Ishikawa (cell line): ENCODE data around the gene LRWD1.
"Not testable (repeated sequence)": the region's sequence is repeated elsewhere in the genome, so short reads cannot be mapped to it uniquely, and the experiment has no call there.

Experiments
- CEBPB ChIP-seq: IDR thresholded peaks from 2 replicates; pipeline ENCODE4 v1.6.1; 2012
- CREB1 ChIP-seq: IDR thresholded peaks from 2 replicates; pipeline ENCODE4 v1.6.1; 2012; ENCODE audit warnings: low read depth
- EGR1 ChIP-seq: IDR thresholded peaks from 2 replicates; pipeline ENCODE4 v1.6.1; 2012
- EP300 ChIP-seq: IDR thresholded peaks from 2 replicates; pipeline ENCODE4 v1.6.1; 2012; ENCODE audit warnings: borderline replicate concordance
- FOXM1 ChIP-seq: IDR thresholded peaks from 2 replicates; pipeline ENCODE4 v1.6.1; 2012; ENCODE audit warnings: low read depth, borderline replicate concordance
- MAX ChIP-seq: IDR thresholded peaks from 2 replicates; pipeline ENCODE4 v1.6.1; 2012
- NFIC ChIP-seq: IDR thresholded peaks from 2 replicates; pipeline ENCODE4 v1.6.1; 2012
- RAD21 ChIP-seq: IDR thresholded peaks from 2 replicates; pipeline ENCODE4 v1.6.1; 2012; ENCODE audit warnings: low read depth
- REST ChIP-seq: IDR thresholded peaks from 2 replicates; pipeline ENCODE4 v1.6.1; 2012; ENCODE audit warnings: low read depth, mild to moderate bottlenecking
- TAF1 ChIP-seq: IDR thresholded peaks from 2 replicates; pipeline ENCODE4 v1.6.1; 2012; ENCODE audit warnings: low read depth, mild to moderate bottlenecking
- TCF12 ChIP-seq: IDR thresholded peaks from 2 replicates; pipeline ENCODE4 v1.6.1; 2012; ENCODE audit warnings: low read depth
- TEAD4 ChIP-seq: IDR thresholded peaks from 2 replicates; pipeline ENCODE4 v1.6.1; 2012
- USF1 ChIP-seq: IDR thresholded peaks from 2 replicates; pipeline ENCODE4 v1.6.1; 2012
- YY1 ChIP-seq: IDR thresholded peaks from 2 replicates; pipeline ENCODE4 v1.6.1; 2012; ENCODE audit warnings: low read depth
- ZBTB7A ChIP-seq: IDR thresholded peaks from 2 replicates; pipeline ENCODE4 v1.6.1; 2012; ENCODE audit warnings: low read depth

Gene LRWD1

DNA sequence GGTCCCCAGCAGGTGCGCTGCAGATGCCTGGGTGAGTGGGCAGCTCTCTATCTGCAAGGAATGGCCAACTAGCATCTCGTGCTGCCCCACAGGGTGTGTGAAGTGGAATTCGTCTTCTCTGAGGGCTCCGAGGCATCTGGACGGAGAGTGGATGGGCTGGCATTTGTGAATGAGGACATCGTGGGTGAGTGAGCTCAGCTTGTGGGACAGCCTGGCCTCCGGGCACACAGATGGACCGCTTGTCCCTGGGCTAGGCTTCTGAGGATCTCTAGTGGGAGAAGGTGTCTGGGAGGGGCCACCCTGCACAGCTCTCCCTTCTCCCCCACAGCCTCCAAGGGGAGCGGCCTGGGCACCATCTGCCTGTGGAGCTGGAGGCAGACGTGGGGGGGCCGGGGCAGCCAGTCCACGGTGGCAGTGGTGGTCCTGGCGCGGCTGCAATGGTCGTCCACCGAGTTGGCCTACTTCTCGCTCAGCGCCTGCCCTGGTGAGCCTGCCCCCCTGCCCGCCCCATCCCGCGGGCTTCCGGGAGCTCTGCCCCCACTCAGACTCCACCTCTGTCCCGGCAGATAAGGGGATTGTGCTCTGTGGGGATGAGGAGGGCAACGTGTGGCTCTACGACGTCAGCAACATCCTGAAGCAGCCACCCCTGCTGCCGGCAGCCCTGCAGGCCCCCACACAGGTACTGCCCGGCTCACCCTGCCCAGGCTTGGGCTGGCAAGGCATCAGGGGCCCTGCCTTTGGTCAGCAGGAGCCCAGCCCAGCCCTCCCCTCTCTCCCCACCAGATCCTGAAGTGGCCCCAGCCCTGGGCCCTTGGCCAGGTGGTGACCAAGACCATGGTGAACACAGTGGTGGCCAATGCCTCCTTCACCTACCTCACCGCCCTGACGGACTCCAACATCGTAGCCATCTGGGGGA lies 7.6 kb downstream of the LRWD1 start:
- TF ChIP-seq YY1 (no peak), TAF1 (no peak), NFIC (no peak), CREB1 (no peak), EGR1 (no peak), ZBTB7A (no peak), CEBPB (no peak), REST (no peak), EP300 (no peak), USF1 (no peak)

DNA sequence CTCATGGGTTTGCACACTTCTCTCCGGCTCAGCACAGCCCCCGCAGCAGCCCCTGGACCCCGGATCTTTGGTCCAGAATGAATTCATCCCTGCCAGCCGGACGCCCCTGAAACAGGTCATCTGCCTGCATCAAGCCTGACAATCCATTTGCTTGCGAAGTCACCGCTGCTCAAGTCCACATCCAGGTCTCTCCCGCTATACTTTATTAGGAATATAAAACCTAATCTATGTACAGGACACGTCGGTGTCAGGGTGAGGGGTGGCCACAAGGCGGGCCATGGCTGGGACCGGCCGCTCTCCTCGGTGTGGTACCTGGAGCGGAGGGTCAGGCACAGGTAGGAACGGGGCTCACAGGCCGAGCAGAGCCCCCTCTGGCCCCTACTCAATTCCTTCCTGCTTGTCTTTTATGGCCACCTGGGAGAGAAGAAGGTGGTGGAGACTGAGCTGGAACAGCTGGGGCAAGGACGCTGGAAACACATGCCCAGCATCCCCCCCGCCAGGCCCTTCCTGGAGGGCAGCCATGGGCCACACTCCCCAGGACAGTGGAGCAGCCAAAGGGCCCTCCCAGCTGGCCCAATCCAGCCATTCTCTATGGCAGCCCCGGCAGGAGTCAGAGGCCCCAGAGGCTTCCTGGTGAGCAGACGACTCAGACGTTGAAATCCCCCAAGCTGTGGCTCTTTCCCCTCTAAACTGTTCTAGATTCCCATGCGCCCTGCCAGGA lies 8.6 kb downstream of the LRWD1 start:
- TF ChIP-seq ZBTB7A (no peak), CEBPB (no peak), EGR1 (no peak), YY1 (no peak), USF1 (no peak), REST (no peak), NFIC (no peak), TCF12 (no peak), FOXM1 (no peak), MAX (no peak), EP300 (no peak), TAF1 (no peak), TEAD4 (no peak), RAD21 (no peak)

DNA sequence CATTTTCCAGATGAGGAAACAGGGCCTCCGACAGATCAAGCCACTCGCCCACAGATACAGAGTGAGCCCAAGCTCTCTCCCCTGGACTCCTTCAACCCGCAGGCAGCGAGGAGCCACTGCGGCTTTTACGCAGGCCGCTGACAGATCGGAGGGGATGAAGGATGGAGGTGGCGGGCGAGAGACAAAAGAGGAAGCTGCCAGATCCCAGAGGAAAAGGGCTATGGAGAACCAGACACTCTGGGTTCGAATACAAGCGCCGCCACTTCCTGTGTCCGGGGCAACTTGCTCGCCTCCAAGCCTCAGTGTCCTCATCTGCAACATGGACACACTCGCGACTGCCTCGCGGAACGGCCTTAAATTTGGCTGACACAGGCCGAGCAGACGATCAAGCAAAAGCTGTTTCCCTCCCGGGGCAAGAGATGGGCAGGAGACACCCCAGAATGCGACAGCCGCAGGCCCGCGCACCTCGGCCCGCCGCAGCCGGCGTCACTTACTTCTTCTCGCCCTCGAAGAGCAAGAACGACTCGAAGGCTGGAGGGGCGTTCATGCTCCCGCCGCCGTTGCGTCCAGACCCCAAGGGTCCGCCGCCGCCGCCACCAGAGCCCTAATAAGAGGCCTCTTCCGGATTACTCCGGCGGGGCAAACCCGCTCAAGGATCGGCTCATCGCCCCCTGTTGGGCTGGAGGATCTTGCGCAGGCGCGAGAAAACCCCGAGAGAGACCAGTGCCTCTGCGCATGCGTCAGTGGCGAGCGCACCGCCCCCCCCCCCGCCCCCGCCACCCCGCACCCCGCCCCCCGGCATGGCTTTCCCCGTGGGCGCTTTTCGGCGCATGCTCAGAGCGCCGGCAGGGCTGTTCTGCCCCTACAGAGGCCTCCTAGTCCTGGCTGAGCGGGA lies 13.8 kb downstream of the LRWD1 start, which contains the start of gene POLR2J:
POLR2J (minus strand) TSS at position 609 of the 895 bp plus-strand sequence; CDS start at position 547, 62 bp downstream.
- TF ChIP-seq TAF1 = peak; percentile 62; the same call in 1 of the 2 replicates

DNA sequence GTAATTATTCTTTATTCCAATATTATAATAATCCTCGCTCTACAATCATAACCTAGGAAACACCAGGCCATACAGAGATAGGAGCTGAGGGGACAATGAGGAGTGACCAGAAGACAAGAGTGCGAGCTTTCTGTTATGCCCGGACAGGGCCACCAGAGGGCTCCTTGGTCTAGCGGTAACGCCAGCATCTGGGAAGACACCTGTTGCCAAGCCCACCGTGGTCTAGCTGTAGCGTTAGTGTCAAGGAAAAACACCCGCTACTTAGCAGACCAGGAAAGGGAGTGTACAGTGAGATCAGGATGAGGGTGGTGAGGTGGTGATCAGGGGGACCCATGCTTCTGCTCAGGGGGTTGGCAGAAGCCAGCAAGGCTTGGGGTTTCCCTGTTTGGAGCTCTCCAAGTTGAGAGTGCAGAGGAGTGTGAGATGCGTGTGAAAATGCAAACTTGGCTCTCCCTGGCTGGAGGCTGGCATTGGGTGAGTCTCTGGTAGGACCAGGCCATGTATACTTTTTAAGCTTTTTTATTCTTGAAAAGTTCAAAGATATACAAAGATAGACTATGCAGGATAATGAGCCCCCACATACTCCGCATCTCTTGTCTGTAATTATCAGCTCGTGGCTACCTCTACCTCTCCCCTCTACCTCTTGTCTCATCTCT lies 15.3 kb downstream of the LRWD1 start:
- peak; percentile 43; the same call in 1 of the 2 replicates for TF ChIP-seq RAD21

GRCh38 chr7:102517550-102518147 lies 52.9 kb downstream of the LRWD1 start, which contains the start of gene RASA4B:
Gene RASA4B, minus strand, starts transcription at chr7:102517777. Its CDS starts 67 bp downstream, at chr7:102517710.
- not testable (repeated sequence) for TF ChIP-seq REST, ZBTB7A, TAF1
